ENCODE data around the gene MEX3A. TPM values are rescaled to one million over a fixed set of nuclear protein-coding genes. Genes with fewer than 3 reads are reported as not detected.

Gene MEX3A
- total and polyA plus RNA-seq, 8 donors = 0.86 to 59.0 (median 48.8) TPM

DNA sequence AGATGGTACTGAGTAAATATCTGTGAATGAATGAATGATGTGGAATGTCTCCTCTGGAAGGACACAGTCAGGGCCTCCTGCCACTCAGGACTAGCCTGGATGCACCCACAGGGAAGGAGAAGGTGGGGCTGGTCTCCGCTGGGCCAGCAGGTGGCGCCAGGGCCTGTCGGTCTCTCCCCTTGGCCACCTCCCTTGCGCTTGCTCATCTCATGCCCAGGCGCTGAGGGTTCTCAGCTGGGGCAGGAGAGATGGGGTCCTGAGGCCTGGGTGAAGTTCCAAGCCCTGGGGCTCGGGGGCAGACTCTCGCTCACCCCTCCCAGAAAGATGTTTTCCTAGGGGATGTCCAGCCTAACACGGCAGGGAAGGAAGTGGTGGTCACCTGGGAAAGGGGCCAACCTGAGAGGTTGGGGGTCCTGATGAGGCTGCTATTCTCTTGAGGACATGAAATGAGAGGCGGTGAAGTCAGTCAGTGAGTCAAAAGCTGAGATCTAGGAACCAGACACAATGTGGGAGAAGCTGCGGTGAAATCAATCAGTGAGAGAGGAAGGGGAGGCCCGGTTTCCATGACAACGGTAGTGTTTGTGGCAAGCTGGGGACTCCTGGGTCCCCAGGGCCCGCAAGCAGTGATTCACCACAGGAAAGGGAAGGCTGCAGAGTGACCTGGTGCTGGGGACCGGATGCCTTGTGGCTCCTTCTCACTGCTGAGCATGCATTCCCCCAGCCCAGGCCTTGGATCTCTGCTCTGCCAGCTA lies 14.6 kb upstream of the MEX3A start:
- intact Hi-C loops (cut with DNase I) = loop anchor here (5.0 kb wide), 1 partner anchor 35 kb away; no protein-coding TSS in a partner anchor
- ATAC-seq (peak; percentile 98), DNase-seq (peak in 3 of 4 donors; percentile 85 to 97 (median 91))
- Histone ChIP-seq H3K4me1 (peaks cover 8 to 35% of the 10 kb centered on the region in 2 donors), H3K4me3 (no peak overlapping the region), H3K27me3 (peaks cover 0 to 39% of the 10 kb centered on the region in 2 donors), H3K27ac (peak overlapping the region; percentile 56 to 71), H3K36me3 (no peaks in the 10 kb centered on the region), H3K9me3 (no peaks in the 10 kb centered on the region)
- TF ChIP-seq, protein P1, sequence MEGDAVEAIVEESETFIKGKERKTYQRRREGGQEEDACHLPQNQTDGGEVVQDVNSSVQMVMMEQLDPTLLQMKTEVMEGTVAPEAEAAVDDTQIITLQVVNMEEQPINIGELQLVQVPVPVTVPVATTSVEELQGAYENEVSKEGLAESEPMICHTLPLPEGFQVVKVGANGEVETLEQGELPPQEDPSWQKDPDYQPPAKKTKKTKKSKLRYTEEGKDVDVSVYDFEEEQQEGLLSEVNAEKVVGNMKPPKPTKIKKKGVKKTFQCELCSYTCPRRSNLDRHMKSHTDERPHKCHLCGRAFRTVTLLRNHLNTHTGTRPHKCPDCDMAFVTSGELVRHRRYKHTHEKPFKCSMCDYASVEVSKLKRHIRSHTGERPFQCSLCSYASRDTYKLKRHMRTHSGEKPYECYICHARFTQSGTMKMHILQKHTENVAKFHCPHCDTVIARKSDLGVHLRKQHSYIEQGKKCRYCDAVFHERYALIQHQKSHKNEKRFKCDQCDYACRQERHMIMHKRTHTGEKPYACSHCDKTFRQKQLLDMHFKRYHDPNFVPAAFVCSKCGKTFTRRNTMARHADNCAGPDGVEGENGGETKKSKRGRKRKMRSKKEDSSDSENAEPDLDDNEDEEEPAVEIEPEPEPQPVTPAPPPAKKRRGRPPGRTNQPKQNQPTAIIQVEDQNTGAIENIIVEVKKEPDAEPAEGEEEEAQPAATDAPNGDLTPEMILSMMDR (IDR thresholded peaks at IDR 0.05) = peak; percentile 88 to 95

DNA sequence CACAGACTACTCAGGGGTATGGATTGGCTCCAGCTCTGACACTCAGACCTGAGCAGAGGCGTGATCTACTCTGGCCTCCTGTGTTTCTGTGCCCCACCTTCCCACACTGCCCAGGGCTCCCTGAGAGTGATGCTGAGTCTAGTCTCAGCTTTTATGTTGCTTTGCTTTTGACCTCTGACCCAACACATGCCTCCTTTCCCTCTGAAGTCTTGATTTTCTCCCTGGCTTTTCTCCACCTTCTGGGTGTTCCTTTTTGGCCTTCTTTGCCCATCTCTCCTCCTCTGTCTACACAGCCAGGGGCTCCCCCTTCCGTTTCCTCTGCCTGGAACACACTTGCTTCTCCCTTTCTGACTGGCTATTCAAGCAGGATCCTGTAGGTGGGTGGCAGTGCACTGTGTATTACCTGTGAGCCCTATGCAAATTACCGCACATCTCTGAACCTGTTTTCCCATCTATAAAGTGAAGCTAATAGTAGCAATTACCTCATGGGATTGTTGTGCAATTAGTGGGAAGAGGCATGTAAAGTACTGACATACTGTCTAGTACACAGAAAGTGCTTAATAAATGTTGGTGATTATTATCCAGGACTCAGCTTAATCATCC lies 13.7 kb upstream of the MEX3A start:
- Histone ChIP-seq H3K27me3 (peaks cover 0 to 37% of the 10 kb centered on the region in 2 donors), H3K4me3 (no peak overlapping the region), H3K9me3 (no peaks in the 10 kb centered on the region), H3K27ac (peak overlapping the region in 1 of 2 donors; percentile 56), H3K4me1 (peaks cover 8 to 29% of the 10 kb centered on the region in 2 donors), H3K36me3 (no peaks in the 10 kb centered on the region)
- intact Hi-C loops (cut with DNase I) = loop anchor here (5.0 kb wide), 1 partner anchor 36 kb away; no protein-coding TSS in a partner anchor
- ATAC-seq = no peak
- TF ChIP-seq, protein P1 (IDR thresholded peaks at IDR 0.05) = no peak
- no peak for DNase-seq

DNA sequence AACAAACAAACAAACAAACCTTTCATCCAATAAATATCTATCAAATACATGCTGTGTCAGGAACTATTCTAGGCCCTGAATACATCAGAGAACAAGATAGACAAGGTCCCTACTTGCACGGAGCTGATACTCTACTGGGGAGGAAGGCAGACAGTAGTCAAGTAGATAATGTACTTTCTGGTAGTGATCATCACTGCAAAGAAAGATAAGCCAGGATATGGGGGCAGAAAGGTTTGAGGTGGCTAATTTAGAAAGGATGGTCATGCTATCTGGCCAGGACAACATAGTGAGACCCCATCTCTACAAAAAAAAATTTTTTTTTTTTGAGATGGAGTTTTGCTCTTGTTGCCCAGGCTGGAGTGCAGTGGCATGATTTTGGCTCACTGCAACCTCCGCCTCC lies 9.3 kb upstream of the MEX3A start:
- H3K9me3 ChIP-seq = no peaks in the 10 kb centered on the region
- TF ChIP-seq, protein P1 (IDR thresholded peaks at IDR 0.05) = no peak
- DNase-seq (no peak), ATAC-seq (no peak)
- H3K4me3 ChIP-seq = no peak overlapping the region
- H3K27me3 ChIP-seq = peaks cover 0 to 24% of the 10 kb centered on the region in 2 donors
- peaks cover under 1 to 26% of the 10 kb centered on the region in 2 donors for H3K4me1 ChIP-seq
- no peaks in the 10 kb centered on the region for H3K36me3 ChIP-seq
- no peak overlapping the region for H3K27ac ChIP-seq
- intact Hi-C loops (cut with DNase I) = loop anchor here in 1 of 2 donors (5.0 kb wide), 1 partner anchor 131 kb away; no protein-coding TSS in a partner anchor

DNA sequence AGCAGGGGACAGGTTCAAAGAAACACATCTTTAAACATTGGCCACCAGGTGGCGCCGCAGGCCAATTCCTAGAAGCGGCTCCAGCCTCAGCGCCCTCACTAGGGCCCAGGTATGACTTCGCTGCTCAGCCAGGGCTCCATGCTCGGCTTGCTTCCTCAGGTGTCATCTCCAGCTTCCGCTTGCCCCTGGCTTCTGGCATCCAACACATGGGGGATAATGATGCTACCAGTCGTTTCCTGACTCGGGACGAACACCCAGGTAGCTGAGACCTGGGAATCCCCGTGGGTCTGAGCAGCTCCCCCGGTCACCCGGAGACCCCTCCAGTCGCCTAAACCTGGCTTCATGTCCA lies 8.5 kb upstream of the MEX3A start:
- H3K27me3 ChIP-seq = peaks cover 0 to 23% of the 10 kb centered on the region in 2 donors
- peak overlapping the region in 1 of 2 donors; percentile 45 for H3K27ac ChIP-seq
- TF ChIP-seq, protein P1 (IDR thresholded peaks at IDR 0.05) = peak; percentile 79 to 84
- H3K4me1 ChIP-seq = peaks cover 3 to 19% of the 10 kb centered on the region in 2 donors
- intact Hi-C loops (cut with DNase I) = loop anchor here in 1 of 2 donors (5.0 kb wide), 1 partner anchor 131 kb away; no protein-coding TSS in a partner anchor
- DNase-seq (peak in 3 of 4 donors; percentile 87 to 96 (median 87)), ATAC-seq (peak; percentile 88)
- no peaks in the 10 kb centered on the region for H3K9me3 ChIP-seq
- H3K4me3 ChIP-seq = no peak overlapping the region
- no peaks in the 10 kb centered on the region for H3K36me3 ChIP-seq

All from left lung (tissue), 10 donors.